Gastrocnemius medialis (tissue), 4 donors: Measurements from ENCODE around the gene CCDC47. TPM values are rescaled to one million over a fixed set of nuclear protein-coding genes. Genes with fewer than 3 reads are reported as not detected.

Experiments used
- ATAC-seq, 2 donors: fragments of 150-250 bp; one replicate each; pipeline ENCODE4 v1.9.1; 2016
- DNase-seq, 2 donors: peaks; one replicate each; pipeline ENCODE4 v3.0.0-alpha.2; 2019
- H3K27ac ChIP-seq, 4 donors: fragments of 200-600 bp; sonication (generic); 1 replicate in 1 of 4; 2 replicates in 3 of 4; pipeline ENCODE4 v1.5.1; 2016 to 2018; ENCODE audit warnings: mild to moderate bottlenecking in 2 of 4, moderate library complexity in 1 of 4
- H3K27me3 ChIP-seq, 3 donors: fragments of 200-600 bp; sonication (generic) in 2 of 3; 1 replicate in 1 of 3; 2 replicates in 2 of 3; pipeline versions ENCODE4 v1.5.1 to v1.6.0; 2016 to 2019; ENCODE audit warnings: mild to moderate bottlenecking in 1 of 3, moderate library complexity in 1 of 3
- H3K36me3 ChIP-seq, 2 donors: fragments of 200-600 bp; sonication (generic) in 1 of 2; one replicate each; pipeline ENCODE4 v1.5.1; 2017 to 2018
- H3K4me1 ChIP-seq, 2 donors: fragments of 200-600 bp; sonication (generic) in 1 of 2; one replicate each; pipeline ENCODE4 v1.5.1; 2016 to 2017; ENCODE audit warnings: mild to moderate bottlenecking in 2 of 2
- H3K4me3 ChIP-seq, 4 donors: fragments of 200-600 bp; sonication (generic) in 3 of 4; 1 replicate in 1 of 4; 2 replicates in 3 of 4; pipeline ENCODE4 v1.5.1; 2016 to 2019; ENCODE audit warnings: mild to moderate bottlenecking in 2 of 4
- H3K9me3 ChIP-seq, 3 donors: fragments of 200-600 bp; sonication (generic) in 2 of 3; 1 replicate in 1 of 3; 2 replicates in 2 of 3; pipeline ENCODE4 v1.5.1; 2016 to 2019
- POLR2A ChIP-seq, 2 donors: fragments of 450-650 bp; IDR thresholded peaks; one replicate each; pipeline ENCODE4 v1.6.1; 2017; ENCODE audit warnings: antibody characterized with exemption in 2 of 2, mild to moderate bottlenecking in 2 of 2, moderate library complexity in 2 of 2
- in situ Hi-C, 4 donors: fragments of 200-750 bp; cut with MboI; loops; one replicate each; pipeline versions ENCODE4 v1.15.0 to v1.8.0; 2017; ENCODE audit warnings: low sequenced_read_pairs in 4 of 4
- intact Hi-C: fragments of 100-400 bp; cut with DNase I; formaldehyde crosslinking; loops from one replicate; pipeline ENCODE4 v1.15.1; 2023; ENCODE audit warnings: low total_unique reads
- total RNA-seq, 4 donors: library from RNA; depleted of rRNA; stranded (reverse); fragments of >200 nt; gene quantifications; one replicate each; pipeline versions ENCODE4 v1.1.0 to v1.2.3, GENCODE V29; 2016
- TF ChIP-seq, protein P1 (sequence below), 5 experiments: fragments of 450-650 bp in 3 of 5; fragments of 200-600 bp in 2 of 5; sonication (generic) in 2 of 5; IDR thresholded peaks in 4 of 5; conservative IDR thresholded peaks in 1 of 5; 1 replicate in 4 of 5; 2 replicates in 1 of 5; pipeline ENCODE4 v1.5.1; 2016 to 2019; ENCODE audit warnings: antibody characterized with exemption in 5 of 5, mild to moderate bottlenecking in 3 of 5, moderate library complexity in 3 of 5

The CCDC47 gene
- total RNA-seq, 4 donors from 2014 or later = 81.0 to 110 (median 86.8) TPM

DNA sequence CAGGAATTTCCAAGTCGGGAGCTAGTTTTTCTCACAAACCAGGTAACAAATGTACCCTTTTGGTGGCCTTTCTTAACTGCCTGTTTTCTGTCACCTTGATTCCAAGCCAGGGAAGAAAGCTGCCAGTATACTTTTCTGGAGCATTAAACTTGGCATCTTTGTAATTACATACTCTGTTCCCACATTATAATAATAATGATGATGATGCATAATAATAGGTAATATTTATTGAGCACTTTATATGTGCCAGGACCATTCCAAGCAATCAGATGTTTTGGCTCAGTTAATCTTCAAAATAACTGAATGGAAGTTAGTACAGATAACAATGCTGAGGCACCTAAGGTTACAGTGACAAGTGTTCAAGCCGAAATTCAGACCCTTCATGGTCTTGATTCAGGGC lies 42.7 kb upstream of the CCDC47 start:
- peaks cover 7 to 99% of the 10 kb centered on the region in 2 donors for H3K36me3 ChIP-seq
- no peak overlapping the region for H3K4me3 ChIP-seq
- no peak overlapping the region for H3K27ac ChIP-seq
- intact Hi-C loops = no loop called here
- no peaks in the 10 kb centered on the region for H3K27me3 ChIP-seq
- in situ Hi-C loops = no loop called here
- ATAC-seq (no peak), DNase-seq (no peak)
- no peak for TF ChIP-seq POLR2A (IDR thresholded peaks at IDR 0.05)
- TF ChIP-seq, protein P1, sequence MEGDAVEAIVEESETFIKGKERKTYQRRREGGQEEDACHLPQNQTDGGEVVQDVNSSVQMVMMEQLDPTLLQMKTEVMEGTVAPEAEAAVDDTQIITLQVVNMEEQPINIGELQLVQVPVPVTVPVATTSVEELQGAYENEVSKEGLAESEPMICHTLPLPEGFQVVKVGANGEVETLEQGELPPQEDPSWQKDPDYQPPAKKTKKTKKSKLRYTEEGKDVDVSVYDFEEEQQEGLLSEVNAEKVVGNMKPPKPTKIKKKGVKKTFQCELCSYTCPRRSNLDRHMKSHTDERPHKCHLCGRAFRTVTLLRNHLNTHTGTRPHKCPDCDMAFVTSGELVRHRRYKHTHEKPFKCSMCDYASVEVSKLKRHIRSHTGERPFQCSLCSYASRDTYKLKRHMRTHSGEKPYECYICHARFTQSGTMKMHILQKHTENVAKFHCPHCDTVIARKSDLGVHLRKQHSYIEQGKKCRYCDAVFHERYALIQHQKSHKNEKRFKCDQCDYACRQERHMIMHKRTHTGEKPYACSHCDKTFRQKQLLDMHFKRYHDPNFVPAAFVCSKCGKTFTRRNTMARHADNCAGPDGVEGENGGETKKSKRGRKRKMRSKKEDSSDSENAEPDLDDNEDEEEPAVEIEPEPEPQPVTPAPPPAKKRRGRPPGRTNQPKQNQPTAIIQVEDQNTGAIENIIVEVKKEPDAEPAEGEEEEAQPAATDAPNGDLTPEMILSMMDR (IDR thresholded peaks at IDR 0.05 in 4 of 5, conservative IDR thresholded peaks at IDR 0.05 in 1 of 5) = no peak
- peaks cover 0 to 5% of the 10 kb centered on the region in 2 donors for H3K4me1 ChIP-seq
- H3K9me3 ChIP-seq = no peaks in the 10 kb centered on the region

DNA sequence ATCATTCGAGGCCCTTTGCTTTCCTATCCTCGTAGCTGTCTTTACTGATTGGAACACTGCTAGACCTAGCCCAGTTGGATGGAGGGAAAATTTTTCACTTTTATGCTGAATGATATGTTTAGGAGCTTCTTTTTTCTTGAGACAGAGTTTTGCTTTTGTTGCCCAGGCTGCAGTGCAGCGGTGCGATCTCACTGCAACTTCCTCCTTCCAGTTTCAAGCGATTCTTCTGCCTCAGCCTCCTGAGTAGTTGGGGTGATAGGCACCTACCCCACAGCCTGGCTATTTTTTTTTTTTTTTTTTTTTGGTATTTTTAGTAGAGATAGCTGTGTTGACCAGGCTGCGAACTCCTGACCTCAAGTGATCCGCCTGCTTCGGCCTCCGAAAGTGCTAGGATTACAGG lies 36.6 kb upstream of the CCDC47 start:
- intact Hi-C loops (loop anchor here (10.0 kb wide), 1 partner anchor 55 kb away; no protein-coding TSS in a partner anchor), in situ Hi-C loops (no loop called here)
- ATAC-seq (no peak), DNase-seq (no peak)
- Histone ChIP-seq H3K4me3 (no peak overlapping the region), H3K9me3 (no peaks in the 10 kb centered on the region), H3K36me3 (peaks cover 21 to 100% of the 10 kb centered on the region in 2 donors), H3K27ac (no peak overlapping the region), H3K27me3 (no peaks in the 10 kb centered on the region), H3K4me1 (no peaks in the 10 kb centered on the region)
- TF ChIP-seq, protein P1 (IDR thresholded peaks at IDR 0.05 in 4 of 5, conservative IDR thresholded peaks at IDR 0.05 in 1 of 5) = no peak
- no peak for TF ChIP-seq POLR2A (IDR thresholded peaks at IDR 0.05)

DNA sequence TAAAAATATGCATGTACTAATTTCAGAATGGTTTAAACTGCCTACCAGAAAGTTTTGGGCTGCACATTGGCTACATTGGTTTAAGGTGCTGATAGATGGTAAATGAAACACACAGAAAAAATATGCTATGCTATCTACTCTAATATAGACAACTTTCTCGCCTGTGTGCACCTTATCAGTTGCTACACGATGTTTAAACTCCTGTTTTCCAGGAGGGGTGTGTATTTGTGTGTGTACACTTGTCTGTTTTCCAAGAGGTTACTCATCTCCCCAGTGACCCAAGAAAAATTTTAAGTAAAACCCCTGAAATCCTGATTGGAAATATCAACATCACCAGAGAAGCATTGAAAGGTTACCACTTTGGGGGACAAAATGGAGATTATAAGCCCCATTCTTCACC lies 32.2 kb upstream of the CCDC47 start:
- in situ Hi-C loops = no loop called here
- H3K36me3 ChIP-seq = peaks cover 17 to 99% of the 10 kb centered on the region in 2 donors
- no peaks in the 10 kb centered on the region for H3K4me1 ChIP-seq
- DNase-seq (no peak), ATAC-seq (no peak)
- TF ChIP-seq POLR2A (IDR thresholded peaks at IDR 0.05) = no peak
- TF ChIP-seq, protein P1 (IDR thresholded peaks at IDR 0.05 in 4 of 5, conservative IDR thresholded peaks at IDR 0.05 in 1 of 5) = no peak
- H3K9me3 ChIP-seq = no peaks in the 10 kb centered on the region
- H3K27me3 ChIP-seq = no peaks in the 10 kb centered on the region
- H3K4me3 ChIP-seq = no peak overlapping the region
- intact Hi-C loops = loop anchor here (10.0 kb wide), 1 partner anchor 51 kb away; no protein-coding TSS in a partner anchor
- H3K27ac ChIP-seq = no peak overlapping the region

DNA sequence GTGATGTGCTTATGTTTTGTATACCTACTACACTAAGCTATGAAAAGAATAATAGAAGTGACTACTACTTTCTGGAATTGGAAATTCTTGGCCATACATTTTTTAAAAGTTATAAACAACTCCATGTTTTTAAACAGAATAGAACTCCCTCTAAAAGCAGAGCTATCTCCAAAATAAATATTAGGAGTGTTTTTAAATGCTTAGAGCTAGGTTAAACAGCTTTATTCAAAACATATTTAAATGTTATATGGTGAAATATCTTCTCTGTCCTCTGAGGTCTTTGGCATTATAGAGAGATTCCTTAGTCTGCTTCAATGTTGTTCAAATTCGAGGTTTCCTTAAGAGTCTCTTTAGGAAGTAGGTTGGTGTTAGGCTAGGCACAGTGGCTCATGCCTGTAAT lies 30.9 kb upstream of the CCDC47 start:
- no peaks in the 10 kb centered on the region for H3K27me3 ChIP-seq
- ATAC-seq (no peak), DNase-seq (no peak)
- H3K4me1 ChIP-seq = no peaks in the 10 kb centered on the region
- H3K9me3 ChIP-seq = no peaks in the 10 kb centered on the region
- intact Hi-C loops = loop anchor here (10.0 kb wide), 1 partner anchor 50 kb away; no protein-coding TSS in a partner anchor
- no peak overlapping the region for H3K4me3 ChIP-seq
- peaks cover 14 to 99% of the 10 kb centered on the region in 2 donors for H3K36me3 ChIP-seq
- no peak for TF ChIP-seq POLR2A (IDR thresholded peaks at IDR 0.05)
- TF ChIP-seq, protein P1 (IDR thresholded peaks at IDR 0.05 in 4 of 5, conservative IDR thresholded peaks at IDR 0.05 in 1 of 5) = no peak
- in situ Hi-C loops = no loop called here
- no peak overlapping the region for H3K27ac ChIP-seq

DNA sequence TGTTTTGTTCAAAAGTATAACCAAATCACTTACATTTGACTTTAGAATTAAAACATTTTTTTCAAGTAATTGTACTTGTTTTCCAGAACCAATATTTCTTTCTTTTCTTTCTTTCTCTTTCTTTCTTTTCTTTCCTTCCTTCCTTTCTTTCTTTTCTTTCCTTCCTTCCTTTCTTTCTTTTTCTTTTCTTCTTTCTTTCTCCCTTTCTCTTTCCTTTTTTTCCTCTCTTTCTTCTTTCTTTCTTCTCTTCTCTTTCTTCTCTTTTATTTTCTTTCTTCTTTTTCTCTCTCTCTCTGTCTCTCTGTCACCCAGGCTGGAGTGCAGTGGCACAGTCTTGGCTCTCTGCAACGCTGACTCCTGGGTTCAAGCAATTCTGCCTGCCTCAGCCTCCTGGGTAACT lies 27.4 kb upstream of the CCDC47 start:
- H3K36me3 ChIP-seq = peaks cover 0 to 99% of the 10 kb centered on the region in 2 donors
- no peak overlapping the region for H3K4me3 ChIP-seq
- no peaks in the 10 kb centered on the region for H3K27me3 ChIP-seq
- ATAC-seq (no peak), DNase-seq (no peak)
- no peak overlapping the region for H3K27ac ChIP-seq
- in situ Hi-C loops (no loop called here), intact Hi-C loops (loop anchor here (10.0 kb wide), 1 partner anchor 46 kb away; no protein-coding TSS in a partner anchor)
- no peaks in the 10 kb centered on the region for H3K9me3 ChIP-seq
- no peak for TF ChIP-seq POLR2A (IDR thresholded peaks at IDR 0.05)
- TF ChIP-seq, protein P1 (IDR thresholded peaks at IDR 0.05 in 4 of 5, conservative IDR thresholded peaks at IDR 0.05 in 1 of 5) = no peak
- no peaks in the 10 kb centered on the region for H3K4me1 ChIP-seq
